DND-41 (cell line): Measurements from ENCODE around the gene CFAP141.

ENCODE experiments used
- ATAC-seq: fragments of 200-7000 bp; cut with Tn5 transposase; 3 replicates; pipeline ENCODE4 v1.9.1; 2021; ENCODE audit warnings: low read depth; ENCODE audit not compliant: insufficient read depth
- DNase-seq: peaks from one replicate; pipeline ENCODE4 v3.0.0-alpha.2; 2020
- H2AFZ ChIP-seq: 2 replicates; pipeline ENCODE4 v1.6.0; 2012; ENCODE audit warnings: low read depth, low read length
- H3K27ac ChIP-seq: 2 replicates; pipeline ENCODE4 v1.5.1; 2012; ENCODE audit warnings: low read length, inconsistent platforms
- H3K27me3 ChIP-seq: fragments of 200-600 bp; sonication (generic); 2 replicates; pipeline ENCODE4 v1.6.0; 2012; ENCODE audit warnings: low read length, mild to moderate bottlenecking, inconsistent platforms; ENCODE audit not compliant: insufficient read depth, poor library complexity
- H3K36me3 ChIP-seq: 2 replicates; pipeline ENCODE4 v1.5.1; 2012; ENCODE audit warnings: low read length, inconsistent platforms; ENCODE audit not compliant: insufficient read depth
- H3K4me1 ChIP-seq: 2 replicates; pipeline ENCODE4 v1.5.1; 2012; ENCODE audit warnings: mild to moderate bottlenecking, low read length; ENCODE audit not compliant: insufficient read depth
- H3K4me2 ChIP-seq: 2 replicates; pipeline ENCODE4 v1.6.0; 2012; ENCODE audit warnings: mild to moderate bottlenecking, moderate library complexity, low read length, inconsistent platforms; ENCODE audit not compliant: insufficient read depth
- H3K4me3 ChIP-seq, 2 experiments: fragments of 200-600 bp in 1 of 2; shearing (Covaris generic) in 1 of 2; 2 replicates each; pipeline ENCODE4 v1.5.1; 2012 to 2016; ENCODE audit warnings: inconsistent platforms in 2 of 2, low read length in 2 of 2, mild to moderate bottlenecking in 2 of 2, low read depth in 1 of 2, moderate library complexity in 1 of 2
- H3K79me2 ChIP-seq: 2 replicates; pipeline ENCODE4 v1.6.0; 2012; ENCODE audit warnings: low read length, inconsistent platforms; ENCODE audit not compliant: insufficient read depth
- H3K9ac ChIP-seq: 2 replicates; pipeline ENCODE4 v1.6.0; 2012; ENCODE audit warnings: low read depth, mild to moderate bottlenecking, inconsistent platforms, low read length, moderate library complexity
- H3K9me3 ChIP-seq: 2 replicates; pipeline ENCODE4 v1.5.1; 2012; ENCODE audit warnings: low read length, moderate library complexity, mild to moderate bottlenecking, inconsistent platforms; ENCODE audit not compliant: insufficient read depth, severe bottlenecking
- H4K20me1 ChIP-seq: 2 replicates; pipeline ENCODE4 v1.6.0; 2012; ENCODE audit warnings: low read length; ENCODE audit not compliant: insufficient read depth
- EZH2 ChIP-seq: IDR thresholded peaks from 3 replicates; pipeline ENCODE4 v1.6.1; 2012; ENCODE audit warnings: borderline replicate concordance, low read depth, mild to moderate bottlenecking, moderate library complexity, low read length, inconsistent platforms; ENCODE audit not compliant: severe bottlenecking
- TF ChIP-seq, protein P1 (sequence below): IDR thresholded peaks from 2 replicates; pipeline ENCODE4 v1.5.1; 2012; ENCODE audit warnings: borderline replicate concordance, low read length, moderate library complexity, mild to moderate bottlenecking; ENCODE audit not compliant: poor library complexity, severe bottlenecking; ENCODE audit errors: extremely low read depth

CFAP141 gene

DNA sequence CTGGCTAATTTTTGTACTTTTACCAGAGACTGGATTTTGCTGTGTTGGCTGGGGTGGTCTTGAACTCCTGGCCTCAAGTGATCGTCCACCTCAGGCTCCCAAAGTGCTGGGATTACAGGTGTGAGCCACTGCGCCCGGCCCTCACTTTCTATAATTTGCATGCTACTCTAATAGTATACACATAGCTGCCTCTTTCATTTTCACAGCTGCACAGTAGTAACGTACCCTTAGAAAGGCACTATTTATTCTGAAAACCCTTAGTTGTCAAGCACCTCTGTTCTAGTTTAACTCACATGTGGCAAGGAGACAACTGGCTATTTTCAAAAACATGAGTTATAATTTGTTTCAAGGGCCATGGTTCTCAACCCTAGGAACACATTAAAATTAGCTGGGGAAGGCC is 31.5 kb downstream of the CFAP141 start:
- Histone ChIP-seq H3K4me2 (no peak overlapping the region), H3K9ac (no peak overlapping the region), H3K27ac (no peak overlapping the region), H3K4me3 (no peak overlapping the region), H2AFZ (no peak overlapping the region), H3K4me1 (peaks cover 26% of the 10 kb centered on the region), H3K79me2 (peaks cover 89% of the 10 kb centered on the region), H3K9me3 (no peaks in the 10 kb centered on the region), H3K36me3 (peaks cover 94% of the 10 kb centered on the region), H4K20me1 (peaks cover 73% of the 10 kb centered on the region), H3K27me3 (no peaks in the 10 kb centered on the region)
- TF ChIP-seq, protein P1, sequence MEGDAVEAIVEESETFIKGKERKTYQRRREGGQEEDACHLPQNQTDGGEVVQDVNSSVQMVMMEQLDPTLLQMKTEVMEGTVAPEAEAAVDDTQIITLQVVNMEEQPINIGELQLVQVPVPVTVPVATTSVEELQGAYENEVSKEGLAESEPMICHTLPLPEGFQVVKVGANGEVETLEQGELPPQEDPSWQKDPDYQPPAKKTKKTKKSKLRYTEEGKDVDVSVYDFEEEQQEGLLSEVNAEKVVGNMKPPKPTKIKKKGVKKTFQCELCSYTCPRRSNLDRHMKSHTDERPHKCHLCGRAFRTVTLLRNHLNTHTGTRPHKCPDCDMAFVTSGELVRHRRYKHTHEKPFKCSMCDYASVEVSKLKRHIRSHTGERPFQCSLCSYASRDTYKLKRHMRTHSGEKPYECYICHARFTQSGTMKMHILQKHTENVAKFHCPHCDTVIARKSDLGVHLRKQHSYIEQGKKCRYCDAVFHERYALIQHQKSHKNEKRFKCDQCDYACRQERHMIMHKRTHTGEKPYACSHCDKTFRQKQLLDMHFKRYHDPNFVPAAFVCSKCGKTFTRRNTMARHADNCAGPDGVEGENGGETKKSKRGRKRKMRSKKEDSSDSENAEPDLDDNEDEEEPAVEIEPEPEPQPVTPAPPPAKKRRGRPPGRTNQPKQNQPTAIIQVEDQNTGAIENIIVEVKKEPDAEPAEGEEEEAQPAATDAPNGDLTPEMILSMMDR, result no peak
- no peak for DNase-seq
- no peak for ATAC-seq

DNA sequence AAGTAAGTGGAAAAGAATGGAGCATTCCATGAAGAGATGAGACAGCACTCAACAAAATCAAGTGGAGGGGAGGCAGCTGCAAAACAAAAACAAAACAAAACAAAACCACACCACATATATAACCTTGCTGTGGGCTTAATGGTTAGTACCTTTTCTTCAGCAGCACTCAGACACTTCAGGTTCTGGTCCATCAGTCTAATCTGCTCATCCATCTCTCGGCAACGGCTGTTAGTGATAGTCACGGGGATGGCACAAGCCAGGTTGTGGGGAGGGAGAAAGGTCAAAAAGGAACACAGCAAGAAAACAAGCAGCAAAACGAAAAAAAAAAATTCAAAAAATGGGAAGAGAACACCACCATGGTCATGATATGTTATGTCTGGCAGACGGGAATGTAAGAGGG is 34.3 kb downstream of the CFAP141 start:
- Histone ChIP-seq H3K4me3 (no peak overlapping the region), H3K9me3 (no peaks in the 10 kb centered on the region), H3K27ac (no peak overlapping the region), H3K36me3 (peaks cover 91% of the 10 kb centered on the region), H2AFZ (no peak overlapping the region), H3K4me2 (no peak overlapping the region), H3K79me2 (peaks cover 74% of the 10 kb centered on the region), H3K27me3 (no peaks in the 10 kb centered on the region), H3K9ac (no peak overlapping the region), H4K20me1 (peaks cover 47% of the 10 kb centered on the region), H3K4me1 (no peaks in the 10 kb centered on the region; the same call in 1 of the 2 replicates)
- no peak for TF ChIP-seq EZH2
- TF ChIP-seq, protein P1, result no peak
- no peak for ATAC-seq
- no peak for DNase-seq

DNA sequence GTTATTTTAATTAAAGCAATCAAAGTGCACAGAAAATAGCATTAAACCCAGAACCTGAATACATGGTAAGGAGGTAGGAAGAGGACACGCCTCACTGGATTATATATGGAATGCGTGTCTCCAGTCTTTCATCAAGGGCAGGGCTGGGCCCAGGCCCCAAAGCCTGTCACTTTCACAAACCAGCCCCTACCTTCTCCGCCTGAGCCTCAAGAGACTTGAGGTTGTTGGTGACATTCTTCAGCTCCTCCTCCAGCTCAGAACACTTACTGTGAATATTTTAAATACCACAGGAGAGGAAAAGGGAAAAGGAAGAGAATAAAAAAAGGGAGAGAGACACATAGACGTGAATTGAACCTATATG is 34.9 kb downstream of the CFAP141 start:
- Histone ChIP-seq H3K36me3 (peaks cover 91% of the 10 kb centered on the region), H2AFZ (no peak overlapping the region), H3K27me3 (no peaks in the 10 kb centered on the region), H4K20me1 (peaks cover 40% of the 10 kb centered on the region), H3K9ac (no peak overlapping the region), H3K4me2 (no peak overlapping the region), H3K27ac (no peak overlapping the region), H3K4me1 (no peaks in the 10 kb centered on the region), H3K9me3 (no peaks in the 10 kb centered on the region), H3K79me2 (peaks cover 70% of the 10 kb centered on the region), H3K4me3 (no peak overlapping the region)
- ATAC-seq (no peak), DNase-seq (no peak)
- TF ChIP-seq, protein P1, result no peak
- no peak for TF ChIP-seq EZH2
